Fibroblast of lung (primary cell): ENCODE results near the gene RASGEF1B. TPM values are rescaled to one million over a fixed set of nuclear protein-coding genes. Genes with fewer than 3 reads are reported as not detected.

Source experiments
- DNase-seq, 2 donors: peaks; one replicate each; pipeline versions ENCODE4 v3.0.0 to v3.0.0-alpha.2; 2010; ENCODE audit warnings: low read depth in 2 of 2
- H2AFZ ChIP-seq: 2 replicates; pipeline ENCODE4 v1.5.1; 2012; ENCODE audit warnings: low read length, control low read depth, inconsistent platforms
- H3K27ac ChIP-seq: 2 replicates; pipeline ENCODE4 v1.5.1; 2011; ENCODE audit warnings: low read length, control low read depth; ENCODE audit not compliant: insufficient read depth
- H3K27me3 ChIP-seq: 2 replicates; pipeline ENCODE4 v1.5.1; 2011; ENCODE audit warnings: mild to moderate bottlenecking, low read length; ENCODE audit not compliant: control insufficient read depth, insufficient read depth
- H3K36me3 ChIP-seq: 2 replicates; pipeline ENCODE4 v1.5.1; 2011; ENCODE audit warnings: low read length; ENCODE audit not compliant: control insufficient read depth, insufficient read depth
- H3K4me1 ChIP-seq: 2 replicates; pipeline ENCODE4 v1.5.1; 2011; ENCODE audit warnings: low read length; ENCODE audit not compliant: control insufficient read depth, insufficient read depth; ENCODE audit errors: extremely low read depth
- H3K4me2 ChIP-seq: 2 replicates; pipeline ENCODE4 v1.5.1; 2011; ENCODE audit warnings: low read length, control low read depth; ENCODE audit not compliant: insufficient read depth; ENCODE audit errors: extremely low read depth
- H3K4me3 ChIP-seq, 4 experiments: fragments of 200-600 bp in 1 of 4; sonication (generic) in 1 of 4; replicated peaks in 1 of 4; 2 replicates each; pipeline ENCODE4 v1.5.1; 2011 to 2016; ENCODE audit warnings: low read length in 4 of 4, low read depth in 3 of 4, mild to moderate bottlenecking in 3 of 4, control low read depth in 2 of 4, inconsistent platforms in 1 of 4, mixed read lengths in 1 of 4; ENCODE audit not compliant: insufficient read depth in 1 of 4; ENCODE audit errors: control extremely low read depth in 1 of 4
- H3K79me2 ChIP-seq: 2 replicates; pipeline ENCODE4 v1.5.1; 2012; ENCODE audit warnings: mild to moderate bottlenecking, low read length, inconsistent platforms; ENCODE audit not compliant: control insufficient read depth, insufficient read depth
- H3K9ac ChIP-seq: 2 replicates; pipeline ENCODE4 v1.5.1; 2011; ENCODE audit warnings: mild to moderate bottlenecking, low read length, control low read depth; ENCODE audit not compliant: insufficient read depth
- H3K9me3 ChIP-seq: 2 replicates; pipeline ENCODE4 v1.5.1; 2012; ENCODE audit warnings: low read depth, low read length; ENCODE audit not compliant: control insufficient read depth, insufficient read depth
- H4K20me1 ChIP-seq: 2 replicates; pipeline ENCODE4 v1.5.1; 2011; ENCODE audit warnings: low read length; ENCODE audit not compliant: control insufficient read depth, insufficient read depth; ENCODE audit errors: extremely low read depth
- EZH2 ChIP-seq: IDR thresholded peaks from 2 replicates; pipeline ENCODE4 v1.5.1; 2012; ENCODE audit warnings: low read length, control low read depth, mild to moderate bottlenecking; ENCODE audit errors: missing control alignments
- polyA plus RNA-seq, 2 donors: library from polyadenylated mRNA; depleted of rRNA in 1 of 2; stranded (reverse) in 1 of 2; unstranded in 1 of 2; fragments of >200 nt; gene quantifications; 2 replicates each; pipeline ENCODE4 v1.2.1, GENCODE V29; 2011 to 2012; ENCODE audit warnings: missing spikeins in 1 of 2
- total RNA-seq: library from RNA; depleted of rRNA; stranded (reverse); fragments of >200 nt; gene quantifications from 2 replicates; pipeline ENCODE4 v1.2.1, GENCODE V29; 2014
- TF ChIP-seq, protein P1 (sequence below), 2 donors: IDR thresholded peaks in 1 of 2; conservative IDR thresholded peaks in 1 of 2; 1 replicate in 1 of 2; 2 replicates in 1 of 2; pipeline ENCODE4 v1.5.1; 2011 to 2012; ENCODE audit warnings: low read length in 2 of 2, control low read depth in 1 of 2, inconsistent platforms in 1 of 2, low read depth in 1 of 2, mild to moderate bottlenecking in 1 of 2

Gene RASGEF1B
- total and polyA plus RNA-seq, 2 donors (not counting 1 experiment from before 2014, with no cell fraction given), result 0.02 to 0.33 TPM

DNA sequence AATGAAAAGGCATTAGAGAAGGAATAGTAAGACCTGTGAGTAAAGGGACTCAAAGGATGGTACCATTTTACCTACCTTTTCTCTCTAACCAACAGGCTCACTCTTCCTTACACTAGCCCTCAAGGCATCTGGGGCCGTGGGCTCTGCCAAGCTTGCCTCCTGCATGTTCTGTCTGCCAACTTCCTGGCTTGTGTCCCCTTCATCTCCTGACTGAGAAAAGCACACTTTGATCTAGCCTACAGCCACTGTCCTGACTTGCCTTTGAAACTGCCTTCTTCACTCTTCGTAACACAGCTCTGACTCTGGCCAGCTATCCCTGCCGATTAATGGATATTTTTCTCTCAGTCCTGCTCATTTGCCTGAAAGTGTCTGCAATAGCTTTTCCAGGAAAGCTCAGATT lies 76.5 kb downstream of the RASGEF1B start:
- DNase-seq, result no peak
- Histone ChIP-seq H3K9me3 (no peaks in the 10 kb centered on the region), H3K4me2 (no peak overlapping the region), H3K4me1 (no peaks in the 10 kb centered on the region), H4K20me1 (no peaks in the 10 kb centered on the region), H3K36me3 (no peaks in the 10 kb centered on the region), H3K27me3 (no peaks in the 10 kb centered on the region), H3K79me2 (no peaks in the 10 kb centered on the region), H3K27ac (no peak overlapping the region), H3K4me3 (no peak overlapping the region), H2AFZ (no peak overlapping the region), H3K9ac (no peak overlapping the region)
- no peak for TF ChIP-seq EZH2
- TF ChIP-seq, protein P1, sequence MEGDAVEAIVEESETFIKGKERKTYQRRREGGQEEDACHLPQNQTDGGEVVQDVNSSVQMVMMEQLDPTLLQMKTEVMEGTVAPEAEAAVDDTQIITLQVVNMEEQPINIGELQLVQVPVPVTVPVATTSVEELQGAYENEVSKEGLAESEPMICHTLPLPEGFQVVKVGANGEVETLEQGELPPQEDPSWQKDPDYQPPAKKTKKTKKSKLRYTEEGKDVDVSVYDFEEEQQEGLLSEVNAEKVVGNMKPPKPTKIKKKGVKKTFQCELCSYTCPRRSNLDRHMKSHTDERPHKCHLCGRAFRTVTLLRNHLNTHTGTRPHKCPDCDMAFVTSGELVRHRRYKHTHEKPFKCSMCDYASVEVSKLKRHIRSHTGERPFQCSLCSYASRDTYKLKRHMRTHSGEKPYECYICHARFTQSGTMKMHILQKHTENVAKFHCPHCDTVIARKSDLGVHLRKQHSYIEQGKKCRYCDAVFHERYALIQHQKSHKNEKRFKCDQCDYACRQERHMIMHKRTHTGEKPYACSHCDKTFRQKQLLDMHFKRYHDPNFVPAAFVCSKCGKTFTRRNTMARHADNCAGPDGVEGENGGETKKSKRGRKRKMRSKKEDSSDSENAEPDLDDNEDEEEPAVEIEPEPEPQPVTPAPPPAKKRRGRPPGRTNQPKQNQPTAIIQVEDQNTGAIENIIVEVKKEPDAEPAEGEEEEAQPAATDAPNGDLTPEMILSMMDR (conservative IDR thresholded peaks at IDR 0.05 in 1 of 2, IDR thresholded peaks at IDR 0.05 in 1 of 2; ENCODE audit: low read depth in 1 of 2, low read length in 2 of 2), result no peak

DNA sequence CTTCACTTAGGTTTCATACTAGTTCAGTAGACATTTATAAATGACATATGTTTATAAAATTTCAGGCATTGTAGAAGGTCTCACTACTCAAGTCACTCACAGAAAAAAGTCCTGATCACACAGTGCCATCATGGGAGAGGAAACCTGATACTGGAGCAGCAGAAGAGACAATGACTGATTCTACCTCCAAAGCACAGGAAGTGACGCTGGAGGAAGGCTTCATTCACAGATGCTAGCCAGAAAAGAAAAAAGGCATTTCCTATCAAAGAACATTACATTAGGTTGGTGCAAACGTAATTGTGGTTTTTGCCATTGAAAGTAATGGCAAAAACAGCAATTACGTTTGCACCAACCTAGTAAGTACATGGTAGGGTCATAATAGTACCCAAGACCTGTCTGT lies 79.5 kb downstream of the RASGEF1B start:
- H3K4me1 ChIP-seq, result no peaks in the 10 kb centered on the region

DNA sequence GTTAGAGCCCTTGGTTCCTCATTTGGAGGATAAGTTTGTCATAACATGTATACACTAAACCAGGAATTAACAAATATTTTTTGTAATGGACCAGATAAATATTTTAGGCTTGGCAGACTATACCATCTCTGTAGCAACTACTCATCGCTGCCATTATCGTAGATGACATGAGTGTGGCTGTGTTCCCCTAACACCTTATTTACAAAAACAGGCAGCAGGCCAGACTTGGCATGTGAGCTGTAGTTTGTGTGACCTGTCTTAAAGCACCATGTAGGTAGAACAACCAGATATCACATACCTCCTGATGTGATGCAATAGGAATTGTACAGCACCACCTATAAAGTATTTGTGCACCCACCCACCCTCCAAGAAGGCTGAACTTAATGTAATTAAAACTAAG lies 82.0 kb downstream of the RASGEF1B start:
- no peaks in the 10 kb centered on the region for H3K27me3 ChIP-seq
- no peak overlapping the region for H3K27ac ChIP-seq
- no peak for DNase-seq
- no peak overlapping the region for H3K4me3 ChIP-seq
- TF ChIP-seq EZH2, result no peak
- TF ChIP-seq, protein P1 (conservative IDR thresholded peaks at IDR 0.05 in 1 of 2, IDR thresholded peaks at IDR 0.05 in 1 of 2; ENCODE audit: low read depth in 1 of 2, low read length in 2 of 2), result no peak
- H3K79me2 ChIP-seq, result no peaks in the 10 kb centered on the region
- no peak overlapping the region for H2AFZ ChIP-seq
- H3K9me3 ChIP-seq, result no peaks in the 10 kb centered on the region
- no peak overlapping the region for H3K9ac ChIP-seq
- no peak overlapping the region for H3K4me2 ChIP-seq
- no peaks in the 10 kb centered on the region for H4K20me1 ChIP-seq
- no peaks in the 10 kb centered on the region for H3K4me1 ChIP-seq
- H3K36me3 ChIP-seq, result no peaks in the 10 kb centered on the region

More for the DNA sequence above, 79.5 kb downstream of the RASGEF1B start:
- no peak overlapping the region for H3K4me3 ChIP-seq
- H2AFZ ChIP-seq, result no peak overlapping the region
- no peak overlapping the region for H3K9ac ChIP-seq
- H3K36me3 ChIP-seq, result no peaks in the 10 kb centered on the region
- TF ChIP-seq, protein P1 (conservative IDR thresholded peaks at IDR 0.05 in 1 of 2, IDR thresholded peaks at IDR 0.05 in 1 of 2; ENCODE audit: low read depth in 1 of 2, low read length in 2 of 2), result no peak
- no peak for TF ChIP-seq EZH2
- H3K27ac ChIP-seq, result no peak overlapping the region
- DNase-seq, result no peak
- no peaks in the 10 kb centered on the region for H3K27me3 ChIP-seq
- no peaks in the 10 kb centered on the region for H4K20me1 ChIP-seq
- no peak overlapping the region for H3K4me2 ChIP-seq
- H3K9me3 ChIP-seq, result no peaks in the 10 kb centered on the region
- H3K79me2 ChIP-seq, result no peaks in the 10 kb centered on the region
